Psoas muscle (tissue), 8 donors: ENCODE data around the gene RAPGEF5. TPM values are rescaled to one million over a fixed set of nuclear protein-coding genes. Genes with fewer than 3 reads are reported as not detected.

Experiments used
- ATAC-seq, 4 donors: fragments of 200-7000 bp; cut with Tn5 transposase; one replicate each; pipeline ENCODE4 v1.9.1; 2020; ENCODE audit warnings: moderate library complexity in 3 of 4, mild to moderate bottlenecking in 2 of 4
- DNase-seq, 2 donors: peaks; one replicate each; pipeline ENCODE4 v3.0.0-alpha.2; 2020
- H3K27ac ChIP-seq: fragments of 200-600 bp; one replicate; pipeline ENCODE4 v1.8.0; 2022
- H3K27me3 ChIP-seq, 3 donors: fragments of 200-600 bp in 1 of 3; one replicate each; pipeline versions ENCODE4 v1.6.1 to v1.8.0; 2013 to 2022; ENCODE audit warnings: low read length in 2 of 3, mild to moderate bottlenecking in 2 of 3, moderate library complexity in 1 of 3; ENCODE audit not compliant: insufficient read depth in 3 of 3
- H3K36me3 ChIP-seq, 2 donors: fragments of 200-600 bp in 1 of 2; one replicate each; pipeline versions ENCODE4 v1.6.1 to v1.8.0; 2013 to 2022; ENCODE audit warnings: low read depth in 1 of 2, mild to moderate bottlenecking in 1 of 2, moderate library complexity in 1 of 2; ENCODE audit not compliant: insufficient read depth in 1 of 2
- H3K4me1 ChIP-seq: fragments of 200-600 bp; one replicate; pipeline ENCODE4 v1.8.0; 2022
- H3K4me3 ChIP-seq: fragments of 200-600 bp; one replicate; pipeline ENCODE4 v1.8.0; 2022; ENCODE audit warnings: mild to moderate bottlenecking
- H3K9me3 ChIP-seq: fragments of 200-600 bp; one replicate; pipeline ENCODE4 v1.8.0; 2022
- WGBS, 3 donors: extraction: QIAGEN DNeasy Blood & Tissue Kit; methylation state at CpG; one replicate each; pipeline versions ENCODE4 v1.1.6 to v1.1.7; 2013; 5-methylcytosine and 5-hydroxymethylcytosine counted together
- intact Hi-C, 2 donors: fragments of 100-400 bp; cut with DNase I; formaldehyde crosslinking; loops; one replicate each; pipeline versions ENCODE4 v1.11.0 to v1.14.2; 2022
- polyA plus RNA-seq, 3 donors: library from polyadenylated mRNA; stranded (reverse); fragments of 200-250 nt; gene quantifications; one replicate each; pipeline ENCODE4 v1.2.3, GENCODE V29; 2013
- total RNA-seq, 4 donors: library from RNA; stranded (reverse); fragmentation: NEBNext Ultra II Directional in 2 of 4; extraction: Animal tissue kit (Norgen Biotek cat#: 25700) in 2 of 4; gene quantifications; one replicate each; pipeline versions ENCODE4 v1.2.1 to v1.2.4, GENCODE V29; 2021 to 2023
- TF ChIP-seq, protein P1 (sequence below): fragments of 200-600 bp; IDR thresholded peaks from one replicate; pipeline ENCODE4 v1.8.0; 2022; ENCODE audit warnings: antibody characterized with exemption
- donor health status: healthy with polysubstance abuse.
- donor health status: DM: no; HTN: no; CAD: no; lungs with moderate emphysema.
- donor health status: Bipolar disorder and iron deficiency.
- donor health status: healthy.
- donor health status: DM: yes; HTN: yes; CAD: no.
- donor health status: DM: no; HTN: no; CAD: no.
- donor health status: DM: no; HTN: no; CAD: no.
- donor health status: DM: yes; HTN: yes; CAD: no.

Gene RAPGEF5
- total and polyA plus RNA-seq, 7 donors: 2.6 to 10.8 (median 5.5) TPM

GRCh38 chr7:22159341-22159740 is 197.6 kb downstream of the RAPGEF5 start:
- no peak for DNase-seq
- 45 to 50% (median 48%) methylated on average over 2 of the region's 2 CpGs for WGBS, 3 donors
- no peak overlapping the region for H3K4me3 ChIP-seq
- TF ChIP-seq, protein P1, sequence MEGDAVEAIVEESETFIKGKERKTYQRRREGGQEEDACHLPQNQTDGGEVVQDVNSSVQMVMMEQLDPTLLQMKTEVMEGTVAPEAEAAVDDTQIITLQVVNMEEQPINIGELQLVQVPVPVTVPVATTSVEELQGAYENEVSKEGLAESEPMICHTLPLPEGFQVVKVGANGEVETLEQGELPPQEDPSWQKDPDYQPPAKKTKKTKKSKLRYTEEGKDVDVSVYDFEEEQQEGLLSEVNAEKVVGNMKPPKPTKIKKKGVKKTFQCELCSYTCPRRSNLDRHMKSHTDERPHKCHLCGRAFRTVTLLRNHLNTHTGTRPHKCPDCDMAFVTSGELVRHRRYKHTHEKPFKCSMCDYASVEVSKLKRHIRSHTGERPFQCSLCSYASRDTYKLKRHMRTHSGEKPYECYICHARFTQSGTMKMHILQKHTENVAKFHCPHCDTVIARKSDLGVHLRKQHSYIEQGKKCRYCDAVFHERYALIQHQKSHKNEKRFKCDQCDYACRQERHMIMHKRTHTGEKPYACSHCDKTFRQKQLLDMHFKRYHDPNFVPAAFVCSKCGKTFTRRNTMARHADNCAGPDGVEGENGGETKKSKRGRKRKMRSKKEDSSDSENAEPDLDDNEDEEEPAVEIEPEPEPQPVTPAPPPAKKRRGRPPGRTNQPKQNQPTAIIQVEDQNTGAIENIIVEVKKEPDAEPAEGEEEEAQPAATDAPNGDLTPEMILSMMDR: no peak
- intact Hi-C loops: no loop called here
- H3K9me3 ChIP-seq: no peaks in the 10 kb centered on the region
- no peak overlapping the region for H3K27ac ChIP-seq
- H3K27me3 ChIP-seq: peaks cover 0 to 2% (median 0%) of the 10 kb centered on the region in 3 donors
- H3K4me1 ChIP-seq: no peaks in the 10 kb centered on the region
- ATAC-seq: no peak
- H3K36me3 ChIP-seq: peaks cover 0 to 10% of the 10 kb centered on the region in 2 donors

DNA sequence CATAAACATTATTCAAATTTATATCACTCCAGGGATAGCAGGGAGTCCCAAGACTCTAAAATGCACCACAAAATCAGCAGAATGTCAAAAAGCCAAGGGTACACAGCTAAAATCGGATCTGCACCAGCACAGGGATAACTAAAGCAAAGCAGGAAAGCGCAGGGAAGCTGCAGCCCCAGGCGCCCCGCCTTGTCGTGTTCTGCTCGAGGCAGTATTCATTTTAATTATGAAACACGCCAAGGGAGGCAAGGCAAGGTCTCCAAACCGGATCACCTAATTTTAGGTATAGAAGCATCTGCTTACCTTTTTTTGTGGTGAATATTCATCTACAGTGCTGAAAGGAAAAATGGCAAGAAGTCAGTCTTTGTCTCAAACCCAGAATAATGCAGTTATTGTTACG is 199.4 kb downstream of the RAPGEF5 start:
- TF ChIP-seq, protein P1: no peak
- Histone ChIP-seq H3K27me3 (peaks cover 0 to 2% (median 0%) of the 10 kb centered on the region in 3 donors), H3K36me3 (peaks cover 0 to 10% of the 10 kb centered on the region in 2 donors), H3K4me1 (no peaks in the 10 kb centered on the region), H3K9me3 (no peaks in the 10 kb centered on the region), H3K4me3 (no peak overlapping the region), H3K27ac (no peak overlapping the region)
- intact Hi-C loops: no loop called here
- ATAC-seq (no peak), DNase-seq (no peak)
- WGBS, 3 donors: 87 to 93% (median 90%) methylated on average over 9 of the region's 9 CpGs

- no peak overlapping the region for H3K27ac ChIP-seq
- intact Hi-C loops: no loop called here
- peaks cover 0 to 10% of the 10 kb centered on the region in 2 donors for H3K36me3 ChIP-seq
- no peaks in the 10 kb centered on the region for H3K9me3 ChIP-seq
- no peaks in the 10 kb centered on the region for H3K4me1 ChIP-seq
- WGBS, 3 donors: 78 to 89% (median 85%) methylated on average over 4 of the region's 4 CpGs
- ATAC-seq: no peak
- no peak for DNase-seq
- H3K4me3 ChIP-seq: no peak overlapping the region
- TF ChIP-seq, protein P1: no peak
- peaks cover 0 to 2% (median 0%) of the 10 kb centered on the region in 3 donors for H3K27me3 ChIP-seq
These were observed 200.7 kb downstream of the RAPGEF5 start for GRCh38 chr7:22156205-22156604.

GRCh38 chr7:22154143-22154529 is 202.8 kb downstream of the RAPGEF5 start:
- ATAC-seq (no peak), DNase-seq (no peak)
- no peaks in the 10 kb centered on the region for H3K4me1 ChIP-seq
- TF ChIP-seq, protein P1: no peak
- H3K27me3 ChIP-seq: peaks cover 0 to 2% (median 0%) of the 10 kb centered on the region in 3 donors
- no peak overlapping the region for H3K4me3 ChIP-seq
- 27 to 40% (median 35%) methylated on average over 2 of the region's 2 CpGs for WGBS, 3 donors
- intact Hi-C loops: no loop called here
- H3K9me3 ChIP-seq: no peaks in the 10 kb centered on the region
- peaks cover 0 to 15% of the 10 kb centered on the region in 2 donors for H3K36me3 ChIP-seq
- H3K27ac ChIP-seq: no peak overlapping the region
